Parathyroid adenoma (tissue), 2 donors: ENCODE data around the gene ZEB2.

Experiments used
- H2AFZ ChIP-seq: fragments of 300-600 bp; sonication (generic); one replicate; pipeline ENCODE4 v1.7.0; 2017; ENCODE audit warnings: antibody characterized with exemption, mild to moderate bottlenecking
- H3K27ac ChIP-seq: fragments of 300-600 bp; sonication (generic); one replicate; pipeline ENCODE4 v1.7.0; 2017
- H3K27me3 ChIP-seq: fragments of 300-600 bp; sonication (generic); one replicate; pipeline ENCODE4 v1.7.0; 2017; ENCODE audit warnings: low read length; ENCODE audit not compliant: control insufficient read depth, insufficient read depth
- H3K36me3 ChIP-seq: fragments of 300-600 bp; sonication (generic); one replicate; pipeline ENCODE4 v1.7.0; 2017; ENCODE audit warnings: low read length; ENCODE audit not compliant: control insufficient read depth, insufficient read depth
- H3K4me1 ChIP-seq: fragments of 300-600 bp; sonication (generic); one replicate; pipeline ENCODE4 v1.7.0; 2017; ENCODE audit warnings: control low read depth
- H3K4me2 ChIP-seq: fragments of 300-600 bp; sonication (generic); one replicate; pipeline ENCODE4 v1.7.0; 2017; ENCODE audit warnings: low read length
- H3K4me3 ChIP-seq: fragments of 300-600 bp; sonication (generic); one replicate; pipeline ENCODE4 v1.7.0; 2017; ENCODE audit warnings: low read depth, low read length
- H3K79me2 ChIP-seq: fragments of 300-600 bp; sonication (generic); one replicate; pipeline ENCODE4 v1.7.0; 2017; ENCODE audit warnings: control low read depth
- H3K9ac ChIP-seq: fragments of 300-600 bp; sonication (generic); one replicate; pipeline ENCODE4 v1.7.0; 2017; ENCODE audit warnings: mild to moderate bottlenecking
- H3K9me3 ChIP-seq: fragments of 300-600 bp; sonication (generic); one replicate; pipeline ENCODE4 v1.7.0; 2017; ENCODE audit warnings: low read length; ENCODE audit not compliant: control insufficient read depth
- CTCF ChIP-seq: fragments of 300-600 bp; sonication (generic); IDR thresholded peaks from one replicate; pipeline ENCODE4 v1.7.0; 2017; ENCODE audit warnings: antibody characterized with exemption, mild to moderate bottlenecking
- donor health status: primary hyperparathyroidism.

The ZEB2 gene

DNA sequence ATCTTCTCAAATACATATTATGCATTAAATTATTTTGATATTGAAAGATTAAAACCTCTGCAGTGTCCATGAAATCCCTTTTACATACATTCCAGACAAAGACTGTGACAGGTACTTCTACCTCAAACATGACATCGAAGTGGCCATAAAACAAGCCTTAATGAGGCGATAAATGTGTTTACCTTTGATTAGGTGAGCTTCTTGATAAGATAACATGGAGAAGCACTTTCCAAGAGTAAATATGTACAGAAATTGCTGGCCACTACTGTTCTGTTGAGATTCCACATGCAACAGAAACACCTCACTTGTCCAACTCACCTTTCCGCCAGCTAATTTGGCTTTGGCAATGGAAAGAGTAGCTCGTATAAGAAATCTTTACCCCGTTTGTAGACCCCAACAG, 55.2 kb downstream of the ZEB2 start:
- H2AFZ ChIP-seq, result no peak overlapping the region
- H3K79me2 ChIP-seq, result no peaks in the 10 kb centered on the region
- no peaks in the 10 kb centered on the region for H3K4me1 ChIP-seq
- no peaks in the 10 kb centered on the region for H3K27me3 ChIP-seq
- no peak for TF ChIP-seq CTCF
- H3K4me2 ChIP-seq, result no peak overlapping the region
- H3K9ac ChIP-seq, result no peak overlapping the region
- H3K36me3 ChIP-seq, result no peaks in the 10 kb centered on the region
- H3K9me3 ChIP-seq, result no peaks in the 10 kb centered on the region
- H3K27ac ChIP-seq, result no peak overlapping the region
- H3K4me3 ChIP-seq, result no peak overlapping the region

- H3K36me3 ChIP-seq, result no peaks in the 10 kb centered on the region
- H3K27ac ChIP-seq, result no peak overlapping the region
- H3K9ac ChIP-seq, result no peak overlapping the region
- no peak overlapping the region for H2AFZ ChIP-seq
- no peaks in the 10 kb centered on the region for H3K4me1 ChIP-seq
- H3K79me2 ChIP-seq, result no peaks in the 10 kb centered on the region
- TF ChIP-seq CTCF, result no peak
- no peak overlapping the region for H3K4me3 ChIP-seq
- H3K9me3 ChIP-seq, result no peaks in the 10 kb centered on the region
- no peaks in the 10 kb centered on the region for H3K27me3 ChIP-seq
- H3K4me2 ChIP-seq, result no peak overlapping the region
Observed at GRCh38 chr2:144463266-144463665, 56.7 kb downstream of the ZEB2 start.

DNA sequence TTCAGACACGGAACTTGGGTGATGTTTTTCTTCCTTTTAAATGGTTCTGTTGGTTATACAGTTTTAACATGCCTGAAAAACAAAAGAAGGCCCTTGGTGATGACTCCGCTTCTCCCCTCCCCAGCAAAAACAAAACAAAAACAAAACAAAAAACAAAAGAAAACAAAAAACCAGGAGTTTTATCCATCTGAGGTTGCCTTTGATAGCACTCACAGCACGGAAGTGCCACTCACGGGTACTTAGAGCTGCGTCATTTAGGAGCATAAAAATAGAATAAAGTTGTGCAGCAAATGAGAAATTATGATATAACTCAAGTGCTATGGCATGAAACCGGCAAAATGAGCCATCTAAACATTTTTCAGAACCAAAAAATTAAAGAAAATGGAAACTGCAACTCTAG, 57.7 kb downstream of the ZEB2 start:
- Histone ChIP-seq H3K9ac (no peak overlapping the region), H3K36me3 (no peaks in the 10 kb centered on the region)

DNA sequence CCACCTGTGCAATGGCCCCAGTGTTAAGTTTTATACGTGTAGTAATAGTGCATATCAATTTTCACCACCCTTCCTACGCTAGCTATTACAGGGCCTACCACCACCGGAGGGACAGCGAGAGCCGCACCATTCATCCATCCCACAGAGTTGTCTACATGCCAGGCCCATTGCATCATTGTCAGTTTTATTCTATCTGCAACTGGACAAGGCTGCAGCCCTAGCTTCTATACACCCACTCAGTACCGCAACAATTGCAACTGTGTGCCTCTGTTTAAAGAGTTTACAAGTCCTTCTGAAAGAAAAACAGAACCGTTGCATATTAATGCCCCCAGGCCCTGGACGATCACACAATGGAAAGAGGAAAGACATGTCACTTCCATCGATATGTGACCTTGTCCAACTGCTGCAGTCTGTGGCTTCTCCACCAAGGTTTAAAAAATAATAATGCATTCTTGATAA, 58.6 kb downstream of the ZEB2 start:
- Histone ChIP-seq H3K27me3 (no peaks in the 10 kb centered on the region), H2AFZ (no peak overlapping the region), H3K79me2 (no peaks in the 10 kb centered on the region), H3K27ac (no peak overlapping the region), H3K9ac (no peak overlapping the region), H3K4me1 (no peaks in the 10 kb centered on the region), H3K4me3 (no peak overlapping the region), H3K4me2 (no peak overlapping the region), H3K36me3 (no peaks in the 10 kb centered on the region), H3K9me3 (no peaks in the 10 kb centered on the region)
- no peak for TF ChIP-seq CTCF

More for the DNA sequence above, 57.7 kb downstream of the ZEB2 start:
- TF ChIP-seq CTCF, result no peak
- no peaks in the 10 kb centered on the region for H3K79me2 ChIP-seq
- H2AFZ ChIP-seq, result no peak overlapping the region
- no peak overlapping the region for H3K27ac ChIP-seq
- H3K27me3 ChIP-seq, result no peaks in the 10 kb centered on the region
- no peak overlapping the region for H3K4me3 ChIP-seq
- H3K4me2 ChIP-seq, result no peak overlapping the region
- H3K9me3 ChIP-seq, result no peaks in the 10 kb centered on the region
- no peaks in the 10 kb centered on the region for H3K4me1 ChIP-seq

- Histone ChIP-seq H3K27me3 (no peaks in the 10 kb centered on the region), H2AFZ (no peak overlapping the region), H3K9ac (no peak overlapping the region), H3K4me2 (no peak overlapping the region), H3K4me1 (no peaks in the 10 kb centered on the region), H3K4me3 (no peak overlapping the region), H3K27ac (no peak overlapping the region), H3K9me3 (no peaks in the 10 kb centered on the region), H3K36me3 (no peaks in the 10 kb centered on the region), H3K79me2 (no peaks in the 10 kb centered on the region)
- TF ChIP-seq CTCF, result no peak
Observed at GRCh38 chr2:144460727-144461307, 59.1 kb downstream of the ZEB2 start.
